ENCODE measurements around the gene CDC37L1.

The CDC37L1 gene

GRCh38 chr9:4679268-4680172 is at the start of gene CDC37L1:
TSS of gene CDC37L1 (plus strand) at chr9:4679569. CDS start at chr9:4679768, 199 bp downstream.
- TF ChIP-seq CTCF (IDR thresholded peaks at IDR 0.05; ENCODE audit: low read depth, low read length) = peak; percentile 47; the same call in 1 of the 2 replicates
- peak within 1 kb of the TSS; percentile 91 for H3K4me3 ChIP-seq (ENCODE audit: low read depth, low read length)

GRCh38 chr9:4630836-4631235 is 48.5 kb upstream of the CDC37L1 start:
- no peak for TF ChIP-seq CTCF (IDR thresholded peaks at IDR 0.05; ENCODE audit: low read depth, low read length)
- no peak overlapping the region for H3K4me3 ChIP-seq (ENCODE audit: low read depth, low read length)

GRCh38 chr9:4638968-4639367 is 40.4 kb upstream of the CDC37L1 start:
- TF ChIP-seq CTCF (IDR thresholded peaks at IDR 0.05; ENCODE audit: low read depth, low read length) = no peak
- H3K4me3 ChIP-seq (ENCODE audit: low read depth, low read length) = no peak overlapping the region

GRCh38 chr9:4639420-4639819 is 39.9 kb upstream of the CDC37L1 start:
- TF ChIP-seq CTCF (IDR thresholded peaks at IDR 0.05; ENCODE audit: low read depth, low read length) = no peak
- no peak overlapping the region for H3K4me3 ChIP-seq (ENCODE audit: low read depth, low read length)

- H3K4me3 ChIP-seq (ENCODE audit: low read depth, low read length) = no peak overlapping the region
- peak; percentile 22; the same call in 1 of the 2 replicates for TF ChIP-seq CTCF (IDR thresholded peaks at IDR 0.05; ENCODE audit: low read depth, low read length)
Observed at GRCh38 chr9:4640027-4640426, 39.3 kb upstream of the CDC37L1 start.

GRCh38 chr9:4642351-4642750 is 37.0 kb upstream of the CDC37L1 start:
- no peak for TF ChIP-seq CTCF (IDR thresholded peaks at IDR 0.05; ENCODE audit: low read depth, low read length)
- no peak overlapping the region for H3K4me3 ChIP-seq (ENCODE audit: low read depth, low read length)

GRCh38 chr9:4654084-4654483 is 25.3 kb upstream of the CDC37L1 start:
- H3K4me3 ChIP-seq (ENCODE audit: low read depth, low read length) = no peak overlapping the region
- no peak for TF ChIP-seq CTCF (IDR thresholded peaks at IDR 0.05; ENCODE audit: low read depth, low read length)

Measured in WI38 (cell line).